ENCODE measurements around the gene BABAM2. TPM values are rescaled to one million over a fixed set of nuclear protein-coding genes. Genes with fewer than 3 reads are reported as not detected.
"Not testable (repeated sequence)": the region's sequence is repeated elsewhere in the genome, so short reads cannot be mapped to it uniquely, and the experiment has no call there.

The BABAM2 gene
- total and polyA plus RNA-seq, 3 experiments from 2014 or later, result 59.4 to 66.7 (median 65.6) TPM

GRCh38 chr2:27866237-27866636 lies 24.3 kb upstream of the BABAM2 start:
- CTCF ChIA-PET, result no interaction called here
- no peaks in the 10 kb centered on the region for H3K9me3 Mint-ChIP-seq
- H3K27me3 ChIP-seq (ENCODE audit: insufficient read depth, low read length, poor library complexity, severe bottlenecking), result no peaks in the 10 kb centered on the region

GRCh38 chr2:27869763-27870162 lies 20.8 kb upstream of the BABAM2 start:
- Histone ChIP-seq H3K27ac (ENCODE audit: low read depth, low read length) (no peak overlapping the region), H3K4me1 (ENCODE audit: insufficient read depth, low read length) (no peaks in the 10 kb centered on the region), H3K27me3 (ENCODE audit: insufficient read depth, low read length, poor library complexity, severe bottlenecking) (no peaks in the 10 kb centered on the region), H3K9me3 (ENCODE audit: low read length) (no peaks in the 10 kb centered on the region), H3K4me3 (ENCODE audit: low read length) (no peak overlapping the region), H3K36me3 (ENCODE audit: insufficient read depth, low read length) (no peaks in the 10 kb centered on the region)
- H3K27me3 Mint-ChIP-seq, result peaks cover 0 to 3% of the 10 kb centered on the region in 2 donors
- POLR2A ChIA-PET, result no interaction called here
- H3K4me1 Mint-ChIP-seq, result no peaks in the 10 kb centered on the region
- no peak overlapping the region for H3K27ac Mint-ChIP-seq
- CTCF ChIA-PET, result no interaction called here
- H3K9me3 Mint-ChIP-seq, result no peaks in the 10 kb centered on the region
- DNase-seq, result no peak
- no peak overlapping the region for H3K4me3 Mint-ChIP-seq
- peaks cover 0 to 10% (median 6%) of the 10 kb centered on the region in 3 donors for H3K36me3 Mint-ChIP-seq

More at GRCh38 chr2:27866237-27866636, 24.3 kb upstream of the BABAM2 start:
- Histone ChIP-seq H3K9me3 (ENCODE audit: low read length) (no peaks in the 10 kb centered on the region), H3K27ac (ENCODE audit: low read depth, low read length) (no peak overlapping the region), H3K36me3 (ENCODE audit: insufficient read depth, low read length) (no peaks in the 10 kb centered on the region), H3K4me3 (ENCODE audit: low read length) (no peak overlapping the region), H3K4me1 (ENCODE audit: insufficient read depth, low read length) (no peaks in the 10 kb centered on the region)
- H3K27me3 Mint-ChIP-seq, result no peaks in the 10 kb centered on the region
- H3K4me1 Mint-ChIP-seq, result no peaks in the 10 kb centered on the region
- peak overlapping the region in 1 of 8 donors; percentile 51 for H3K27ac Mint-ChIP-seq
- no peak for DNase-seq
- POLR2A ChIA-PET, result no interaction called here
- H3K4me3 Mint-ChIP-seq, result no peak overlapping the region
- H3K36me3 Mint-ChIP-seq, result peaks cover 0 to 10% (median 4%) of the 10 kb centered on the region in 3 donors

GRCh38 chr2:27870724-27871123 lies 19.8 kb upstream of the BABAM2 start:
- H3K4me3 Mint-ChIP-seq, result no peak overlapping the region
- H3K27me3 Mint-ChIP-seq, result peaks cover 0 to 3% of the 10 kb centered on the region in 2 donors
- Histone ChIP-seq H3K4me1 (ENCODE audit: insufficient read depth, low read length) (no peaks in the 10 kb centered on the region), H3K27me3 (ENCODE audit: insufficient read depth, low read length, poor library complexity, severe bottlenecking) (no peaks in the 10 kb centered on the region), H3K27ac (ENCODE audit: low read depth, low read length) (no peak overlapping the region), H3K4me3 (ENCODE audit: low read length) (no peak overlapping the region), H3K9me3 (ENCODE audit: low read length) (no peaks in the 10 kb centered on the region), H3K36me3 (ENCODE audit: insufficient read depth, low read length) (no peaks in the 10 kb centered on the region)
- H3K36me3 Mint-ChIP-seq, result peaks cover 2 to 11% (median 7%) of the 10 kb centered on the region in 3 donors
- H3K27ac Mint-ChIP-seq, result no peak overlapping the region
- H3K9me3 Mint-ChIP-seq, result peaks cover 0 to 2% (median under 1%) of the 10 kb centered on the region in 5 donors
- DNase-seq, result no peak
- POLR2A ChIA-PET, result interaction anchor here (0.6 kb wide), 1 partner anchor 119 kb away, joined by 10 read pairs; no protein-coding TSS in a partner anchor
- CTCF ChIA-PET, result no interaction called here
- H3K4me1 Mint-ChIP-seq, result no peaks in the 10 kb centered on the region

GRCh38 chr2:27871802-27872201 lies 18.7 kb upstream of the BABAM2 start:
- Histone ChIP-seq H3K27ac (ENCODE audit: low read depth, low read length) (no peak overlapping the region), H3K27me3 (ENCODE audit: insufficient read depth, low read length, poor library complexity, severe bottlenecking) (no peaks in the 10 kb centered on the region), H3K4me1 (ENCODE audit: insufficient read depth, low read length) (no peaks in the 10 kb centered on the region), H3K9me3 (ENCODE audit: low read length) (no peaks in the 10 kb centered on the region), H3K36me3 (ENCODE audit: insufficient read depth, low read length) (no peaks in the 10 kb centered on the region), H3K4me3 (ENCODE audit: low read length) (no peak overlapping the region)
- ChIA-PET CTCF (no interaction called here), POLR2A (no interaction called here)
- Mint-ChIP-seq H3K36me3 (peaks cover 7 to 14% (median 8%) of the 10 kb centered on the region in 3 donors), H3K4me3 (no peak overlapping the region), H3K27me3 (peaks cover 0 to 3% of the 10 kb centered on the region in 2 donors), H3K27ac (no peak overlapping the region), H3K9me3 (peaks cover 2 to 7% (median 3%) of the 10 kb centered on the region in 5 donors), H3K4me1 (no peaks in the 10 kb centered on the region)
- DNase-seq, result no peak

GRCh38 chr2:27873091-27873490 lies 17.4 kb upstream of the BABAM2 start:
- no peaks in the 10 kb centered on the region for H3K4me1 ChIP-seq (ENCODE audit: insufficient read depth, low read length)
- Mint-ChIP-seq H3K36me3 (peaks cover 7 to 14% (median 8%) of the 10 kb centered on the region in 3 donors), H3K9me3 (peaks cover 2 to 7% (median 5%) of the 10 kb centered on the region in 5 donors), H3K27ac (no peak overlapping the region), H3K4me3 (no peak overlapping the region), H3K4me1 (no peaks in the 10 kb centered on the region), H3K27me3 (peaks cover 0 to 3% of the 10 kb centered on the region in 2 donors)
- no peak overlapping the region for H3K4me3 ChIP-seq (ENCODE audit: low read length)
- CTCF ChIA-PET, result no interaction called here
- no peaks in the 10 kb centered on the region for H3K27me3 ChIP-seq (ENCODE audit: insufficient read depth, low read length, poor library complexity, severe bottlenecking)
- no peak overlapping the region for H3K27ac ChIP-seq (ENCODE audit: low read depth, low read length)
- POLR2A ChIA-PET, result no interaction called here
- H3K9me3 ChIP-seq (ENCODE audit: low read length), result no peaks in the 10 kb centered on the region
- no peak for DNase-seq
- no peaks in the 10 kb centered on the region for H3K36me3 ChIP-seq (ENCODE audit: insufficient read depth, low read length)

GRCh38 chr2:27875089-27875881 lies 15.2 kb upstream of the BABAM2 start:
- H3K27ac Mint-ChIP-seq, result peak overlapping the region in 1 of 8 donors; percentile 18

GRCh38 chr2:27878825-27879224 lies 11.7 kb upstream of the BABAM2 start:
- Mint-ChIP-seq H3K4me3 (no peak overlapping the region), H3K4me1 (no peaks in the 10 kb centered on the region), H3K27ac (peak overlapping the region in 1 of 8 donors; percentile 27), H3K9me3 (peaks cover 4 to 11% (median 5%) of the 10 kb centered on the region in 5 donors), H3K27me3 (peaks cover 0 to 2% of the 10 kb centered on the region in 2 donors), H3K36me3 (peaks cover 4 to 31% (median 4%) of the 10 kb centered on the region in 3 donors)
- DNase-seq, result no peak
- POLR2A ChIA-PET, result no interaction called here
- no peaks in the 10 kb centered on the region for H3K4me1 ChIP-seq (ENCODE audit: insufficient read depth, low read length)
- H3K27me3 ChIP-seq (ENCODE audit: insufficient read depth, low read length, poor library complexity, severe bottlenecking), result no peaks in the 10 kb centered on the region
- no peaks in the 10 kb centered on the region for H3K9me3 ChIP-seq (ENCODE audit: low read length)
- H3K4me3 ChIP-seq (ENCODE audit: low read length), result no peak overlapping the region
- no peak overlapping the region for H3K27ac ChIP-seq (ENCODE audit: low read depth, low read length)
- CTCF ChIA-PET, result no interaction called here
- no peaks in the 10 kb centered on the region for H3K36me3 ChIP-seq (ENCODE audit: insufficient read depth, low read length)

More at GRCh38 chr2:27875089-27875881, 15.2 kb upstream of the BABAM2 start:
- Histone ChIP-seq H3K27me3 (ENCODE audit: insufficient read depth, low read length, poor library complexity, severe bottlenecking) (no peaks in the 10 kb centered on the region), H3K4me1 (ENCODE audit: insufficient read depth, low read length) (no peaks in the 10 kb centered on the region), H3K9me3 (ENCODE audit: low read length) (no peaks in the 10 kb centered on the region), H3K36me3 (ENCODE audit: insufficient read depth, low read length) (no peaks in the 10 kb centered on the region), H3K4me3 (ENCODE audit: low read length) (no peak overlapping the region), H3K27ac (ENCODE audit: low read depth, low read length) (no peak overlapping the region)
- DNase-seq, result no peak
- POLR2A ChIA-PET, result no interaction called here
- Mint-ChIP-seq H3K36me3 (peaks cover 4 to 18% (median 7%) of the 10 kb centered on the region in 3 donors), H3K9me3 (peaks cover 2 to 7% (median 5%) of the 10 kb centered on the region in 5 donors), H3K4me3 (no peak overlapping the region), H3K4me1 (no peaks in the 10 kb centered on the region), H3K27me3 (peaks cover 0 to 3% of the 10 kb centered on the region in 2 donors)
- CTCF ChIA-PET, result no interaction called here

GRCh38 chr2:27881815-27882583 lies 8.5 kb upstream of the BABAM2 start:
- CTCF ChIA-PET, result interaction anchor here (1.3 kb wide), 1 partner anchor 178 kb away, joined by 3 read pairs; no protein-coding TSS in a partner anchor
- H3K4me1 Mint-ChIP-seq; H3K36me3 ChIP-seq (ENCODE audit: insufficient read depth, low read length); H3K4me1 ChIP-seq (ENCODE audit: insufficient read depth, low read length); H3K27me3 Mint-ChIP-seq; H3K27ac ChIP-seq (ENCODE audit: low read depth, low read length); H3K9me3 Mint-ChIP-seq; DNase-seq; H3K27me3 ChIP-seq (ENCODE audit: insufficient read depth, low read length, poor library complexity, severe bottlenecking); POLR2A ChIA-PET; H3K9me3 ChIP-seq (ENCODE audit: low read length); H3K4me3 ChIP-seq (ENCODE audit: low read length): not testable (repeated sequence)
- H3K4me3 Mint-ChIP-seq, result peak overlapping the region in 1 of 7 donors; percentile 36
- H3K36me3 Mint-ChIP-seq, result peaks cover 0 to 23% (median 0%) of the 10 kb centered on the region in 3 donors
- peak overlapping the region in 1 of 8 donors; percentile 47 for H3K27ac Mint-ChIP-seq

Data from CD8-positive, alpha-beta memory T cell (primary cell).